Hepatocyte (in vitro differentiated cells): Measurements from ENCODE around the gene CCAR1.

Source experiments
- CTCF ChIP-seq: fragments of 200-600 bp; sonication (generic); IDR thresholded peaks from 2 replicates; pipeline ENCODE4 v1.5.1; 2016; ENCODE audit warnings: antibody characterized with exemption, mild to moderate bottlenecking; ENCODE audit not compliant: poor library complexity
- EZH2 ChIP-seq: fragments of 200-600 bp; sonication (generic); IDR thresholded peaks from 2 replicates; pipeline ENCODE4 v1.6.1; 2016; ENCODE audit warnings: antibody characterized with exemption, mild to moderate bottlenecking, borderline replicate concordance

- TF ChIP-seq CTCF: no peak
- no peak for TF ChIP-seq EZH2
These were observed 14.1 kb downstream of the CCAR1 start for GRCh38 chr10:68735119-68735518.
